ENCODE results near the gene L1TD1.

GRCh38 chr1:62210960-62211359, 16.3 kb downstream of the L1TD1 start:
- TF ChIP-seq CTCF (IDR thresholded peaks at IDR 0.05 in 2 of 3, conservative IDR thresholded peaks at IDR 0.05 in 1 of 3; ENCODE audit: borderline replicate concordance in 1 of 3, insufficient read depth in 1 of 3, low read depth in 2 of 3, low read length in 2 of 3), result no peak
- no peak for TF ChIP-seq EGR1 (IDR thresholded peaks at IDR 0.05; ENCODE audit: low read depth)
- TF ChIP-seq MAX (IDR thresholded peaks at IDR 0.05), result no peak
- TF ChIP-seq POLR2A (IDR thresholded peaks at IDR 0.05; ENCODE audit: borderline replicate concordance, extremely low read depth, insufficient read depth, insufficient read length), result no peak
- TF ChIP-seq RAD21 (IDR thresholded peaks at IDR 0.05; ENCODE audit: low read depth), result no peak
- no peak for TF ChIP-seq REST (IDR thresholded peaks at IDR 0.05; ENCODE audit: low read depth)
- TF ChIP-seq POLR2AphosphoS5 (IDR thresholded peaks at IDR 0.05; ENCODE audit: low read depth, low read length), result no peak
- no peak for TF ChIP-seq EZH2 (IDR thresholded peaks at IDR 0.05)
- TF ChIP-seq CEBPB (IDR thresholded peaks at IDR 0.05; ENCODE audit: low read depth), result no peak
- no peak for TF ChIP-seq EZH2phosphoT487 (IDR thresholded peaks at IDR 0.05; ENCODE audit: borderline replicate concordance)
- no peak for TF ChIP-seq JUND (IDR thresholded peaks at IDR 0.05)
- no peak for TF ChIP-seq TCF7L2 (IDR thresholded peaks at IDR 0.05; ENCODE audit: borderline replicate concordance, extremely low read depth, insufficient read depth, insufficient read length)
- TF ChIP-seq SIN3A (IDR thresholded peaks at IDR 0.05; ENCODE audit: low read depth), result no peak
